Right lobe of liver (tissue), 4 donors: ENCODE data around the gene VPS37D.
A peak's percentile ranks its signal among the peaks of the same experiment; 100 is the strongest.

ENCODE experiments used
- CTCF ChIP-seq, 4 donors: fragments of 200-600 bp in 3 of 4; fragments of 450-650 bp in 1 of 4; IDR thresholded peaks; one replicate each; pipeline versions ENCODE4 v1.5.1 to v1.8.0; 2016 to 2022; ENCODE audit warnings: antibody characterized with exemption in 4 of 4, mild to moderate bottlenecking in 2 of 4
- POLR2A ChIP-seq: fragments of 450-650 bp; IDR thresholded peaks from one replicate; pipeline ENCODE4 v1.6.1; 2017; ENCODE audit warnings: antibody characterized with exemption, mild to moderate bottlenecking
- donor health status: DM: no; HTN: no; CAD: no.
- donor health status: DM: no; HTN: no; CAD: no.
- donor health status: DM: no; HTN: yes; CAD: no.

GRCh38 chr7:73624669-73625001 is 43.0 kb upstream of the VPS37D start:
- TF ChIP-seq CTCF (IDR thresholded peaks at IDR 0.05): peak in 1 of 4 donors; percentile 16
- TF ChIP-seq POLR2A: no peak
